GM04503 (cell line): Measurements from ENCODE around the gene MAP3K21.

Experiments used
- DNase-seq: peaks from one replicate; pipeline ENCODE4 v3.0.0-alpha.2; 2012; ENCODE audit warnings: low read depth

MAP3K21 gene

DNA sequence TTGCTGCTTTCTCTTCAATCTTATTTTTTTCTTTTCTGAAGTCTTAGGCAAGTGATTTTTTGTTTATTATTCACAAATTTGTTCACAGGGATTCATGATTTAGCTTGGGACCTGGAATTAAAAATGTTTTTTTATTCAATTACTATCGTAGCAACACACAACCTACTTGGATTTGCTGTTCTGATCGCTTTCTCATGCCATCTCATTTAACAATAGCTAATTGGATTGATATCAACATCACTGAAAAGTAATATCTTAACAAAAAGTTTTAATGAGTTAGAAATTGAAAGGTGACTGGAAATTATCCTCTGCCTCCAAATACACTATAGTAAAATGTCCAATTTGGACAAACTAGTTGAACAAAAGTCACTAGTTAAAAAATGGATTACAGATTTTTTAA is 32.4 kb downstream of the MAP3K21 start:
- no peak for DNase-seq

DNA sequence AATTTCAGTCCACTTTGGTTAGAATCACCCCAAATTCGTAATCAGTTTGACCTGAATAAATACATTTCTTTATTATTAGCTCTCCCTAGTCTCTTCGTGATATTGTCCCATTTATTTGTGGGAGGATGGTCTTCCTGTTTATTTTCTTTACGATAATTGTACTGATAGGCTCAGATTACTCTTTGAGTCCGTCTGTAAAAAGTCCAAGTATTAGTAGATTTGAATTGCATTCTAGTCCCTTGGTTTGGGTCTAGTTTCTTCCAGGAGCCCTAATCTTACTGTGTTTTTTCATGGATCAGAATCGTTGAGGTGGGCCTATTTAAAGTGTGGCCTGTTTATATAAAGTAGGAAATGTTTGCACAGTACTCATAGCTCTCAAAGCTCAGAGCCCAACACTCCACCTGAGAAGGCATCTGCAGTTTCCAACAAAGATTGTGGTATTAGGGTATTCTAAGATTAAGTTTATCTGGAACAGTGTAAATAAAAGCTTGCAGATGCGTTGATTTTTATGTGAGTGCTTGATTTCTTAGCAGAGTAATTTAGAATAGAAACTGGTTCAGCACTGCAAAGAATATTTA is 33.1 kb downstream of the MAP3K21 start:
- no peak for DNase-seq

DNA sequence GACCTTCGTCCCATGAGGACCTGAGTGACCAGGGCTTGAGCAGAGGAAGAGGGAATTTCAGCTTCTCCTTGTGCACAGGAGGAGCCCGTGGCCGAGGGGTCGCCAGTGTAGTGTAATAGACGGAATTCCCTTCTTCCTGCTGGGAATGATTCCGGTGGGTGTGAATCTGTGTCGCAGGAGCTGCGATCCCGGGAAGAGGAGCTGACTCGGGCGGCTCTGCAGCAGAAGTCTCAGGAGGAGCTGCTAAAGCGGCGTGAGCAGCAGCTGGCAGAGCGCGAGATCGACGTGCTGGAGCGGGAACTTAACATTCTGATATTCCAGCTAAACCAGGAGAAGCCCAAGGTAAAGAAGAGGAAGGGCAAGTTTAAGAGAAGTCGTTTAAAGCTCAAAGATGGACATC is 34.4 kb downstream of the MAP3K21 start:
- no peak for DNase-seq

DNA sequence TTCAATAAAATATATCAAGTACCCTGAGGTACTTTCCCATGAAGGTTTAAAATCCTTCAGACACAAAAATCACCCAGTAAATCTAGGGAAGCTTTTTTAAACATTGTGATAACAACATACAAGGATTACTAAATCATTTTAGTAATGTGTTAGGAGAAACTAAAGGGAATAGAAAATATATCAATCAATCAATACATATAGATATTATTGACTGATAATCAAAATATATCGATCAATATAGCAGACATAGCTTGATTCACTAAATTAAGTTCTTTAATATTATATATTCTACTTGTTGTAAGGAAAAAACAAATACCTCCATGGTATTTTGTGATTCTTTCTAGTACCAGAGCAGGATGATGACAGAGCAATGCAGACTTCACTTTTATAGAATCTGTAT is 35.2 kb downstream of the MAP3K21 start:
- no peak for DNase-seq

DNA sequence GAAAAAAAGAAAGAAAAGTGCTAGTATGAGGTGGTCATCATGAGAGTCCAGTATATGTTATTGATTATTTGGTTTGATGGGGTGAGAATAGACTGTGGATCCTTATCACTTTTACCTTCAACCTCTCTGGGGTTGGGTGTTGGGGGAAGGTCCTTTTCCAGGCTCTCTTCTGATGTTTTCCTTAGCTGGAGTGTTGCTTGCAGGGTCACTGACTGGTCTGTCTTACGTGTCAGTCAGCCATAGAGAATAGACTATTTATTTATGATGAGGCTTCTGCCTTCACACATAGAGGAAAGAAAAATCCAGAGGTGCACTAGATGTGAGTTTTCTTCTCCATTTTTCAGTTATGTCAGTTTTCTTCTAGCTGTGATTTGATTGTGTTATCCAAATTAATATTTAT is 36.5 kb downstream of the MAP3K21 start:
- no peak for DNase-seq

DNA sequence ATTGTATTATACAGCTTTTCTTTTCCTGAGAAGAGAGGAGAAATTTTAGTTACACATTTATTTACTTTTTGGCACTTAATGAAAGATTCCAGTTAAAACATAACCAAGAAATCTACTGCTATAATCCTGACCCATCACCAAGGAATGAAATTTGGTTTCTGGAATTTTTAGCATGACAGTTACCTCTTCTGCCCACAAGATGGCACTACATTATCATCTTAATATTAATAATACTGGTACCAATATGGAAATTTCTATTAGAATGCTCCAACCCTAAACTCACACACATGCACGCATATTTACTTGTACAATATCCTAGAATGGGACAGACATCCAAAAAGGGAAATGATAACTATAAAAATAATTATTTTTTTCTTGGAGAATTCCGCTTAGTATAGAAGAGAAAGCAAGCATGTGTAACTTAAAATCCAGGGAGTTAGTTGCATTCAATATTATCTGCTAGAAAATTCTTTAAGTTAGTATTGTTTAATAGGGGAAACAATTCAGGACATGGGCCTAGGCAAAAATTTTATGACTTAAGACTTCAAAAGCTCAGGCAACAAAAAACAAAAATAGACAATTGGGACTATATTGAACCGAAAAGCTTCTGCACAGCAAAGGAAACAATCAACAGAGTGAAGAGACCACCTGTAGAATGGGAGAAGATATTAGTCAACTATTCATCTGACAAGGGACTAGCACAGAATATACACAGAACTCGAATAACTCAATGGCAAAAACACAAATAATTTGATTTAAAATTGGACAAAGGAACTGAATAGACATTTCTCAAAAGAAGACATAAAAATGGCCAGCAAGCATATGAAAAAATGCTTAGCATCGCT is 37.4 kb downstream of the MAP3K21 start:
- DNase-seq: no peak

DNA sequence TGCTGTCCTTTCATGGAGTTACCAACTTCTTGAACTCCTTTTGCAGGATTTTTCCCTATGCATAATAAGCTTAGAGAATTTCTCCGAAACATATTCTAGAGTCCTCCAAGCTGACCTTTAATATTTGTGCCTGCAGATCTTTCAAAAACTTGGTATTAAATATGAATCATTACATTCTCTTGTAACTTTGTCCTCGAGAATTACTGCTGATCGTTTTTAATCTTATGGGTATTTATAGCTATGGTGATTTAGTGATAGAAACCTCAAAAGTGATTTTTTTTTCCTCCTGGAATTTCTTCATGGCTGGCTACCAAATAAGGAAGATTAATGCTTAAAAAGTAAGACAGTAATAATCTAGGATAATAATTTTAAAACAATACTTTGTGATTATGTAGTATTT is 39.1 kb downstream of the MAP3K21 start:
- DNase-seq: no peak

DNA sequence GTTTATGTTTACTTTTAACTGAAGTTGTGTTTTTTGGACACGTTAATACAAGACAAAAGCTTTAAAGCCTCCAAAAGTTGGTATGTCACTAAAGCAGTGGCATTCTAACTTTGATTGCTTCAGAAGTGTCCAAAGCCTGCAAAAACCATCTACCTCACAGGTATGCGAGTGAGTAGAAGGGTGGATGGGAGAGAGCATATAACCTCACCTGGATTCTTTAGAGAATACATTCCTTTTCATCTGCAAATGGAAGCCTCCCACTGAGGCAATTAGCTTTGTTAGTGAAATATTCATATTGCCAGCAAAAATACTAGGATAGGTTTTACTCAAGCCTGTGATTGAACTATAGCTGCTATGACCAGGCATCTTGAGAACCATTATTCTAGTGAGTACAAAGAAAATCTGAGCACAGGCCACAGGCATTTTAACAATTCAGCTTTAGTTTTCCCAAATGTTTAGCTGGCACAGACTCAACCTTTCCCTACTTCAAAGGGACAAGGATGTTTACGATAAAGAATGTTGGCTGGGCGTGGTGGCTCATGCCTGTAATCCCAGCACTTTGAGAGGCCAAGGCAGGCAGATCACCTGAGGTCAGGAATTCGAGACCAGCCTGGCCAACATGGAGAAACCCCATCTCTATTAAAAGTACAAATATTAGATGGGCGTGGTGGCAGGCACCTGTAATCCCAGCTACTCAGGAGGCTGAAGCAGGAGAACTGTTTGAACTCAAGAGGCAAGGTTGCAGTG is 39.7 kb downstream of the MAP3K21 start:
- DNase-seq: no peak

DNA sequence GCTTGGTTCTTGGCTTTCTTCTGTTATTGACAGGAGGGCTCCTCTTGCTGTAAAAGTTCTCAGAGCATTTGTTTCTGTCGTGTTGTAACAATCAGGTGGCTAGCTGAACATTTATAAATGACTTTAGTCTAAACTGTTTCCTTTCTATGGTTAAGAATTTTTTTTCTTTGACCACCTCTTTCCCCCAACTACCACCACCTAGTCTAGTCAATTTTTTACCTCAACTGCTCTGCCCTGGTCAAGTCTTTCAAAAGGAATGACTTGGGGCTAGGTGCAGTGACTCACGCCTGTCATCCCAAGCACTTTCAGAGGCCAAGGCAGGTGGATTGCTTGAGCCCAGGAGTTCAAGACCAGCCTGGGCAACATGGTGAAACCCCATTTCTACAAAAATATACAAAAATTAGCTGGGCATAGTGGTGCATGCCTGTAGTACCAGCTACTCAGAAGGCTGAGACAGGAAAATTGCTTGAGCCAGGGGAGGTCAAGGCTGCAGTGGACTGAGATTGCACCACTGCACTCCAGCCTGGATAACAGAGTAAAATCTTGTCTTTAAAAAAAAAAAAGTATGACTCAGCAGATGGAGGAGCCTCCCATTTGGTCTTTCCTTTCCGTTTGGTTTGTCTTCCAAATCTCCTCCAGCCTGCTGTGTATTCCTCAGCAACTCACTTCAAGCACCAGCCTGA is 40.7 kb downstream of the MAP3K21 start:
- DNase-seq: peak; percentile 5

DNA sequence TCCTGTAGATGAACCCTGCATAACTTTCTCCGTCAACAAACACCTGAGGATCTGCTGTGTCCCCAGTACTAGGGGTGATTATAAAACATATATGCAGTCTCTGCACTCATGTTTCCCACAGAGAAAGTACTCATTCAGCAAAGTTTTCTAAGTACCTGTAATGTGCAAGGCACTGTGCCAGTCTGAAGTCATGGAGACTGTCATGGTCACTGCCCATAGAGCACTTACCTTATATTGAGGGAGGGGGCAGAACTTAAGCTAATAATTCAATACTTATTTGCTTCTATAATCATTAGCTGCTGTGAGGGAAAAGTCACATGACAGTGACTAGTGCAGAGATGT is 41.2 kb downstream of the MAP3K21 start:
- DNase-seq: no peak

DNA sequence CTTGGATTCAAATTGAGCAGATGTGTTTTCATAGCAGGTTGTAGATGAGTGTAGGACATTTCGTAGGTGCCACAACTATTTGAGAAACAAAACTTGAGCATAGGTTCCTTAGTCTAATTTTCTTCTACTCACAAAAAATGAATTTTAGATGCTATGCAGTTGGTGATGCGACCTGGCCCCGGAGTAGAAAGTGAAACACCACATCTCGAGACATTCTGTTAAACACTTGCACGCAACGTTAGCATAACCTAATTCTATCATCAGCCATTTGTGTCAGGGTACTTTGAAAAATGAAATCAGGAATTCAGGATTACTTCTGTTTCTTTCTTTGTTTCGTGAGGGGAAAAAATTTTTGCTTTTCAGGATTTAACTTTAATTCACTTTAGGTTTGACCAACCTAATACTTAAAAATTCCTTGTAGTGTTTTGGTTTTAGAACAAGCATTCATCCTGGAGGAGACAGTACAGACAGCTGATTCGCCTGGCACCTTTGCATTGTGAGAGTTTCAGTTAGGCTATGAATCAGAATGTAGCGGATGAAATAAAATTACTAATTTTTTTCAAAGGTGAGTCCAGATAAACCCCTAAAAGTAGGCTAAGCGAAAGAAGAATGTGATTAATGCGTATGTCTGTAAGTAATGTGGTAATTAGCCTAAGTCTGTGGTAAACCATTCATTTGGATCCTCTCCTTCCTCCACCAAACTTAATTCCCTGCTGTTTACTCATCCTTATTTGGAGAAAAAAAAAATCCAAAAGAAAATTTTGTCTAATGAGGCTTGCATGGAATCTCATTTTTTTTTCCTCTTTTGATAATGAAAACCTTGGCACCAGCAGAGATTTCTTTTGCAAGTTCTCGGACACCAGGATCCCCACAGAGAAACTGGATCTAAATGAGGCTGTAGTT is 44.9 kb downstream of the MAP3K21 start:
- DNase-seq: no peak

DNA sequence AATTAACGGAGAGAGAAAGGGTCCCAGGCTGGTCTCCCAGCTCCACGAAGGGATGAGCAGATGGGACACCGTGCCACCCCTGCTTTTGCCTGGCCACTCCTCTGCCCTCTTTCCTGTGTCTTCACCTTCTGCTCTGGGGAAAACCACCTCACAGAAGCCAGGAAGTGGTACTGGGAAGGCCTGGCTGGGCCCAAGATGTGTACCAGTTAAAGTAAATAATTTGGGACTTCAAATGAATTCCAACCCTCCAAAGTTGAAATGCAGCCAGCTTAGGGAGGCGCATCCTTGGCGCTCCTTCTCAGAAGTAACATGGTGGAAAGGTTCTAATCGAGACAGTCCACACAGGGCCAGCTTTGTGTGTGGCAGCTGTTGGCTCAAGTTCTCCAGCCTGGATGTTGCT is 45.7 kb downstream of the MAP3K21 start:
- no peak for DNase-seq

DNA sequence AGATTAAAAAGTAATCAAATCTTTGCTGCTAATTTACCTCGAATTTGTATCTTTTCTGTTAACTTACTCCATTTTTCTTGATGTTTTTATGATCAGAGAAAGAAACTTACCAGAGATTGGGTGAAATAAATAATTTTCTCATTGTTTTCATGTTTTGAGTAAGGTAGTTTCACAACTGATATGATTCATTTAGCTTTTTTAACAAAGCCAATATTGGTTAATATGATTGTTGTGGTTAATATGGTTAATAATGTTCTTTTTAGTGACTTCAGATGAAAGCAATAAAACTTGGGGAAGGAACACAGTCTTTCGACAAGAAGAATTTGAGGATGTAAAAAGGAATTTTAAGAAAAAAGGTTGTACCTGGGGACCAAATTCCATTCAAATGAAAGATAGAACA is 48.1 kb downstream of the MAP3K21 start:
- DNase-seq: no peak

DNA sequence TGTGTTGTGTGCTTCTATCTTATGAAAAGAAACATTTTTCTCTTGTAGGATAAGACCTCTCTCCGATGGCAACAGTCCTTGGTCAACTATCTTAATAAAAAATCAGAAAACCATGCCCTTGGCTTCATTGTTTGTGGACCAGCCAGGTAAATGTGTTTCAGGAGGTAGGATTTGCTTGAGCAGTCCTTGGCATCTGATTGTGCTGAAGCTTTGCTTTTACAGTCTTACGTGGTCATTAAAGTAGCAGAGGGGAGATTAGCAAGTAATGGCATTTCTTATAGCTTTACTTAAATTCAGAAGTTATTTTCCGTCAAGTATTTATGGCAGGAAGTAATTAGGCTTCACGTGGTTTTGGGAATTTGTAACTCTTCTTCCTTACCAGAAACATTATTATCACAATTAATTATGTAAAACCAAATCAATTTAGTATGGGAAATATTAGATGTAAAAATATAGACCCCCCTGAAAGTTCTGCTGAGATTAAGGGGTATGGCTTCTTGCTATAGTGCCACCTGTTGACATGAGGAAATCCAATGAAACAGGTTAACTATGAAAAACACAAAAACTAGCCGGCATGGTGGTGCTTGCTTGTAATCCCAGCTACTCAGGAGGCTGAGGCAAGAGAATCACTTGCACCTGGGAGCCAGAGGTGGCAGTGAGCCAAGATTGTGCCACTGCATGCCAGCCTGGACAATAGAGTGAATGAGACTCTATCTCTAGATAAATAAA is 49.0 kb downstream of the MAP3K21 start:
- DNase-seq: no peak

DNA sequence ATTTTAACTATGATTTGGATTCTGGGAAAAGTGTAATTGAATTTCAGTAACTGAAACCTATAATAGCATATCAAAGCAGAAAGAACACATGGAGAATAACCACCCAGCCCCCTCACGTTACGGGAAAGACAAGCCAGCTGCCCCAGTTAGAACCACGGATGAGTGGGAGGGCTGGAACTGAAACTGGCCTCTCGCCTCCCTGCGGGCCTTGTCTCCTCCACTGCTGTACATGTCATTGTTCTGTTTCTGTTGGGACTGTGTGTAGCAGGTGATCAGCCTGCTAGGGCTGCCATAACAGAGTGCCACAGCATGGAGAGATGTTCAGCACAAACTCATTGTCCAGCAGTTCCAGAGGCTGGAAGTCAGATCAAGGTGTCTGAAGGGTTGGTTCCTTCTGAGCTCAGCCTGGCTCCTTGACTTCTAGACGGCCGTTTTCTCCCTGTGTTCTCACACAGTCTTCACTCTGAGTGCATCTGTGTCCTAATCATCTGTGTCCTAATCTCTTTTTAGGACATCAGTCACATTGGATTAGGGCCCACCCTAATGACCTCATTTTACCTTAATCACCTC is 52.4 kb downstream of the MAP3K21 start:
- DNase-seq: no peak

DNA sequence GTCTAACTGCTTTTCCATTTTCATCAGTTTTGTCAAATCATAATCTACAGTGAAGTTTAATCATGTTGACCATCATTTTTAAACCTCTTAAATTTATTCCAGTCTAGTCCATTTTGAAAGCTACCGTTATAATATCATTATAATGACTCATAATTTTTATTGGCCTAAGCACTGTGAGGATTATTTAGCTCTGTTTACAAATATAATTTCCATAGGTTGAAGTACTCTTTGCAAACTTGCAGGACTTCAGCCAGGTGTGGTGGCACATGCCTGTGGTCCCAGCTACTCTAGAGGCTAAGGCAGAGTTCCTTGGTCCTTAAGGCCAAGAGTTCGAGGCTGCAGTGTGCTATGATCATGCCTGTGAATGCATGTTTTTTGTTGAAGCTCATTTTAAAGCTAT is 54.3 kb downstream of the MAP3K21 start:
- no peak for DNase-seq

DNA sequence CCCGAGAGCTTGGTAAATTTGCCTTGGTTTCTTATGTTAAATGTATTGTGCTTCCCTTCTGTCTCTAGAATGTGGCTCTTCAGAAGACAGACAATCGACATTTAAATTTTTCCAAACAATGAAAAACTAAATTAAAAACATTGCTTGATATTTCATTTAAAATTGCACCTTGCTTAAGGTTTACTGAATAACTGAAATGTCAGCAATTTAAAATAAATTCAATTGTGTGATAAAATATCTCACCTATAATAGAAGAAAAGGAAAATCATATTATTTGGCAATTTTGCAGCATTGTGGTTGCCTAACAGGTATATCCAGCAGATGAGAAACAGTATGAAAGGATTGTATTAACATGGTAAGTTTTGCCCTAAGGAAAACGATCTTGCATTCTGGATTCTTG is 56.5 kb downstream of the MAP3K21 start:
- DNase-seq: no peak

DNA sequence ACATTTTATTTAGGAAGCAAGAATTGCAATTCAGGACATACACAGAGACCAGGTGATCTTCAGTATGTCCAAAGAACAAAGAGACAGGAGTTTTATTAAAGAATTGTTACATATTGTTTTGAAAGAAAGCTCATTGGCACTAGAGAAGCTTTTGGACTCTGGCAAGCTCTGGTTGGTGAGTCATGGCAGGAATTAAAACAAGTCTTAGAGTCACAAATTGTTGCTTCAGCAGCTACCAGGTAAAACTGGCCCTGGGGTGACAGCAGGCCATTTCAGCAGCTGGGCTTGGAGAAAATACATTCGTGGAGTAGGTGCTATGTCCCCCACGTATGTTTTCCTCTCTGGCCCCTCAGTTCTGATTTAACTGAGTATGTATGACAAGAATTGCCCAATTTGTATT is 58.8 kb downstream of the MAP3K21 start:
- no peak for DNase-seq

DNA sequence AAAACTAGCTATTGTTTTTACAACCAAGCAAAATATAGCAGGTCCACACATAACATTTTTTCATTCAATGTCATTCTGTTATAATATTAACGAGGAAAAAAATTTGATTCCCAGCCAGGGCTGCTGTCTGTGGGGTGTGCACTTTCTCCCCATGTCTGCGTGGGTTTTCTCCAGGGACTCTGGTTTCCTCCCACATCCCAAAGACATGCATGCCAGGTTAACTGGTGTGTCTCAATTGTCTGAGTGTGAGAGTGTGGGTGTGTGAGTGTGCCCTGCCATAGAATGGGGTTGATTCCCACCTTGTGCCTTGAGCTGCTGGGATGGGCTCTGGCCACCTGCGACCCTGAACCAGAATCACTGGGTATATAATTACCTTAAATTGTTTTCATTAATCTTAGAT is 60.1 kb downstream of the MAP3K21 start:
- DNase-seq: no peak

DNA sequence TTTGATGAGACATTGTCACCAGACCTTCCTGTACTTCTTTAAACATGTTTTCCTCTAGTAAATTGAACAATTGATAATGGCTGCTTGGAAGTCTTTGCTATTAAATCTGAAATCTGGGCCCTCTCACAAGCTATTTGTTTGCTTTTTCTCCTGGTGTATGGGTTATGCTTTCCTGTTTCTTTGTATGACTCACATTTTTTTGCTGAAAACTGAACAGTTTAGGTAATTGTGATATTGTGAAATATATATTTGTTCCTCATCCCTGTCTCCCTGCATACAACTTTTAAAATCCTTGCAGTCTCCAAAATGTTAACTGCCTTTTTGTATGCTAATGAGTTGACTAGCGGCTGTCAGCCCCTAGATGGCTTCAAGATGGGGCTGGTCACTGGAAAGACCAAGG is 61.6 kb downstream of the MAP3K21 start:
- no peak for DNase-seq

DNA sequence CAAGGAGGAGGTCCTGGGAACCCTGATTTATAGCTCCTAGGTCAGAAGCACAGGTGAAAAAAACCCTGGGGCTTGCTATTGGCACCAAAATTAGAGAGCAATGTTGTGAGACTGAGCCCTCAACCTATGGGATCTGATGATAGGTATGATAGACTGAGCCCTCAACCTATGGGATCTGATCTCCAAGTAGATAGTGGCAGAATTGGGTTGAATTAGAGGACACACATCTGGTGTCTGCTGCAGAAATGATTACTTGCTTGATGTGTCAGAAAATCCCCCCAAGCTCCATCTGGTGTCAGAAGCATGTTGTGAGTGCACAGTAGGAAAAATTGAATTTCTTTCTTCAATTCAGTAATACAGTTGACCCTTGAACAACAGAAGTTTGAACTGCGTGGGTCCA is 62.4 kb downstream of the MAP3K21 start:
- DNase-seq: no peak
